ENCODE measurements around the gene SLC22A14.

- TF ChIP-seq CTCF (IDR thresholded peaks at IDR 0.05) (no peak), POLR2AphosphoS5 (IDR thresholded peaks at IDR 0.05; ENCODE audit: low read depth, low read length) (no peak), REST (IDR thresholded peaks at IDR 0.05; ENCODE audit: insufficient read depth in 1 of 2, low read depth in 2 of 2, low read length in 1 of 2) (no peak), TCF7L2 (IDR thresholded peaks at IDR 0.05; ENCODE audit: low read depth, low read length) (no peak), SIN3A (IDR thresholded peaks at IDR 0.05; ENCODE audit: borderline replicate concordance, insufficient read depth, low read depth, low read length) (no peak)
Measured at GRCh38 chr3:38276917-38277630, 5.0 kb upstream of the SLC22A14 start.

Measured in Panc1 (cell line).